ENCODE results near the gene NFE2L3.
"Not testable (repeated sequence)": the region's sequence is repeated elsewhere in the genome, so short reads cannot be mapped to it uniquely, and the experiment has no call there.

NFE2L3 gene

GRCh38 chr7:26185131-26185843, 33.3 kb downstream of the NFE2L3 start:
- DNase-seq = no peak

DNA sequence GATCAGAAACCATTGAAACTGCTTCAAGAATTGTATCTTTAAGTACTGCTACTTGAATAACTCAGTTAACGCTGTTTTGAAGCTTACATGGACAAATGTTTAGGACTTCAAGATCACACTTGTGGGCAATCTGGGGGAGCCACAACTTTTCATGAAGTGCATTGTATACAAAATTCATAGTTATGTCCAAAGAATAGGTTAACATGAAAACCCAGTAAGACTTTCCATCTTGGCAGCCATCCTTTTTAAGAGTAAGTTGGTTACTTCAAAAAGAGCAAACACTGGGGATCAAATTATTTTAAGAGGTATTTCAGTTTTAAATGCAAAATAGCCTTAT, 33.8 kb downstream of the NFE2L3 start:
- no peak for DNase-seq

DNA sequence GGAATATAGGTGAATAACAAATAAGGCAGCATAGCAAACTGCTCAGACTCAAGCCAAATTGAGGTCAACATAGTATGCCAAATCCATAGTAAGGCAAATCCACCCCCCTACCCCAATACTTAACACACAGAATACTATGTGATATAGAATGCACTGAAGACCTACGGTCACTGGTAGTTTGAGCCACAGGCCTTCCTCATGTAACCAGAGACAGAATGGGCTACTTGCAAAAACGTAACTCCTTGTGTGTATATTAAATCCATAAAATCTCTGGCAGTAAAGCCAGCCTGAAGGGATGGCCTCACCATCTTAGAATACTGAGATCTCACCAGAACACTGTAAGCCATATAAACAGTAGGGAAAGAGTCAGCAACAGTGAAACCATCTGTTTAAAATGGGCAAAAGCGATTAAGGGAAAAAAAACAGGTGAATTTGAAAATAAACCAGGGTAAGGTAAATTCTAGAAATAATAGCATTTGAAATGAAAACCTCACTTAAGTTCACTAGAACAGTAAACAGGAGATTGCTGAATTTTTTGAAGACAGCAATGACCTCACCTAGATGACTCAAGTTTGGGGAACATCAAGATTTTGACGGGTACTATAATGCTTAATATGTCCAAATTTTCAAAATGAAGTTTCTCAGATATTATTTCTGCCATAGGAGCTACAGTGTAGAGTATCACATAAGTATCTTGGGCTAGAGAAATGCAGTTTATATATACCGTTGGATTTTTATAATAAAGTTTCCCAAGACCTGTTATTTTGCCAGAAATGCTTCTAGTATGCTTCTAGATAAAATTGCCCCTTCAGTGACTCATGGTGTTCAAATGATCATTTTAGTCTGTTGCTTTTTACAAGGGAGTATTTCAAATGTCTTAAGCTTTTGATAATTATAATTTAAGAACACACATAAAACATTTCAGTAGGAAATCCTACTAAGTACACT, 34.6 kb downstream of the NFE2L3 start:
- no peak for DNase-seq

DNA sequence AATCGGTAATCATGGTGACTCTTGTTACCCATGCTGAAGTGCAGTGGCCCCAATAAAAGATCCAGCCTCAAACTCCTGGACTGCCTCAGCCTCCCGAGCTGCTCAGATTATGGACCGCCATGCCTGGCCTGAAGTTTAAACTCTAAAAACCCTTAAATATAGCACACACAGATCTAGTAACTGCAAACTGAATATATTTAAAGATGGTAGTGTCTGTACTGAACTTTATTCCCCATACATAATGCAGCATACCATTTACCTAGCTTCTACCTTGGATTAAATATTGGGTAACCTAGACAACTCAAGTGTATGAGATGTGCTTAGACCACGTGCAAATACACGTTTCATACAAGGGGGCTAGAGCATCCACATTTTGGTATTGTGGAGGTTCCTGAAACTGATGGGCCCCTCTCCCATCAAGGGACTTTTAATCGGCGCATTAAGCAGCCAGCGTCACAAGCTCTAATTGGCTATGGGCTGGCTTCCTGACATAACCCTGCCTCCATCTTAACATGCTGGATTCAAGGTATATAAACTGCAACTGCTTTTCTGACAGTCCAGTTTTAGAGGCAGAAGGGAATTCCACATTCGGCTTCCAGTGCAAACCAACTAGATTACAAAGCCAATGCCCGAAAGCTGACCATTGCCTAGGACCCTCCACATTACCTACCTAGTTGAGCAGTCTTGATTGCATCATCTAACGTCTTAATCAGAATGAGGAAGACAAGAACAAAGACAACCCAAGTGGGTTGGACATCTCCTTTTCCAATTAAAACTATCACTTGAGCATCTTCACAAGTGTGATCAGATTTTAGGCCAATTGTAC, 35.6 kb downstream of the NFE2L3 start:
- DNase-seq = no peak

GRCh38 chr7:26188206-26188956, 36.4 kb downstream of the NFE2L3 start:
- DNase-seq = no peak

DNA sequence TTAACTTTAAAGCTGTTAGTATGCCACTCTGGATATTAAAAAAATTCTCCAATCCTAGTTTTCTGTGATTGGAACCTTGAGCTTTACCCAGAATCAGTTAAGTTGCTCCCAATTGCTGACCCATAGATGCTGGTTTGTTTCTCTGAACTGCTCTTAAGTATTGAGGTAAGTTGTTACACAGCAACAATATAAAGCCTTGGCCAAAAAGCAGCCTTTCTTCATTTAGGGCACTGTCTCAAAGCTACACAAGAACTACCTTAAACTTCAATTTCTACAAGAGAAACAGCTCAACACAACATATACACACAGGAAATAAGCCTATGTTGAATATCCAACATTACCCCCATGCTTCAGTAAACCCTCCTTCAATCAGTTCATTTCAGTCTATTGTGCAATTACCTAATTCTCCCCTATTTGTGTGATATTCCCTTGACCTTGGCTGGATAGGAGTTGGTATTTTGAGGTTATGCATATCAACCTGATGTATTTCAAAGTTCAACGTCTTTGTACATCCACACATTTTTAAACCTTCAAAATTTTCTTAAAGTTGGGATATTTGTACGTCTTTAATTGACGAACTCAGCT, 37.1 kb downstream of the NFE2L3 start:
- no peak for DNase-seq

GRCh38 chr7:26189697-26190096, 37.7 kb downstream of the NFE2L3 start:
- no peak for DNase-seq

- DNase-seq = no peak
Observed at GRCh38 chr7:26190417-26190869, 38.4 kb downstream of the NFE2L3 start.

- no peak for DNase-seq
Observed at GRCh38 chr7:26191233-26191973, 39.4 kb downstream of the NFE2L3 start.

- no peak for DNase-seq
Observed at GRCh38 chr7:26191974-26192479, 40.0 kb downstream of the NFE2L3 start.

DNA sequence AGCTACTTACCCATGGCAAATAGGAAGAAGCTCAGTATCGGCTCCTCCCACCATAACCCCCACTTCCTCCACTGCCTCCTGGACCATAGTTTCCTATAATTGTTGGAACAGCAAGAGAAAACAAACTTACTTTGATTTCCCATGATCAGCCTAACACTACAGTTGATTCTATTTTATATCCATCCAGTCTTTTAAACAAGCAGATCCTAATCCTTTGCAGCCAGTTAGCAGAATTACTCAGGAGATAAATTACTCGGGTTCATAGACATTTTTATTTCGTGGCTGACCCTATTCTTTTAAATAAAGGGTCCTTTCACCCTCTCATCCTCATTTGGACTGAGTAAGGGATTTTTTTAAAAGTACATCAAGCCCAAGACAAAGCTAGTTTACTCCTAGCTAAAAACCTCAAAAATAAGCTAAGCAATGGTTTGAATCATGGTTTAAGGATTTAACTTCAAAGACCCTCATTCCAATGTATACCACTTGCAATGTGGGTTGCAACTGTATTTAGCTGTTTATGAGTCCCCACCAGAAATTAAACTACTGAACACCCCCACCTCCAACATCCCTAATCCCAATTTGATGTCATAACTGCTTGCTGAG, 40.6 kb downstream of the NFE2L3 start:
- DNase-seq = no peak

- DNase-seq = no peak
Observed at GRCh38 chr7:26193432-26194207, 41.6 kb downstream of the NFE2L3 start.

DNA sequence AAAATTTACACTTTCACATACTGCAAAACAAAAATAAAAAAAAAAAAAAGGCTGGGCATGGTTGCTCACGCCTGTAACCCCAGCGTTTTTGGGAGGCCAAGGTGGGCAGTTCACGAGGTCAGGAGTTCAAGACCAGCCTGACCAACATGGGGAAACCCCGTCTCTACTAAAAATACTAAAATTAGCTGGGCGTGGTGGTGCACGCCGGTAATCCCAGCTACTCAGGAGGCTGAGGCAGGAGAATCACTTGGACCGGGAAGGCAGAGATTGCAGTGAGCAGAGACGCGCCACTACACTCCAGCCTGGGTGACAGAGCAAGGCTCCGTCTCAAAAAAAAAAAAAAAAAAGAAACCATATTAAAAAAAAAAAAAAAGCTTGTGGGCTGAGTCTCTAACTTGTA, 42.8 kb downstream of the NFE2L3 start:
- DNase-seq = not testable (repeated sequence)

GRCh38 chr7:26195182-26195581, 43.2 kb downstream of the NFE2L3 start:
- DNase-seq = no peak

GRCh38 chr7:26195867-26196657, 44.1 kb downstream of the NFE2L3 start:
- DNase-seq = no peak

- DNase-seq = no peak
Observed at GRCh38 chr7:26197153-26198115, 45.4 kb downstream of the NFE2L3 start.

GRCh38 chr7:26198133-26198780, 46.3 kb downstream of the NFE2L3 start:
- no peak for DNase-seq

All from right kidney (tissue), 1 donor.